OCI-LY3 (cell line): ENCODE data around the gene TATDN2.
A peak's percentile ranks its signal among the peaks of the same experiment; 100 is the strongest.

Experiments
- H2AFZ ChIP-seq: fragments of 200-600, 300-600 bp; shearing (Covaris generic); 2 replicates; pipeline ENCODE4 v1.6.0; 2014; ENCODE audit warnings: antibody characterized with exemption, low read depth, low read length
- H3K27ac ChIP-seq: fragments of 200-600, 300-600 bp; sonication (generic); 2 replicates; pipeline ENCODE4 v1.5.1; 2014; ENCODE audit warnings: mild to moderate bottlenecking, low read length, moderate library complexity, mixed read lengths
- H3K27me3 ChIP-seq: fragments of 200-600, 300-600 bp; sonication (generic); 2 replicates; pipeline ENCODE4 v1.6.1; 2014; ENCODE audit warnings: low read depth, low read length, mixed read lengths
- H3K36me3 ChIP-seq: fragments of 200-600, 300-600 bp; sonication (generic); replicated peaks from 2 replicates; pipeline ENCODE3; 2014; ENCODE audit warnings: low read depth, low read length, mixed read lengths
- H3K4me1 ChIP-seq: fragments of 300-600, 200-600 bp; sonication (generic); 2 replicates; pipeline ENCODE4 v1.6.1; 2014; ENCODE audit warnings: low read length, mixed read lengths
- H3K4me2 ChIP-seq: fragments of 200-600, 300-600 bp; sonication (generic); 2 replicates; pipeline ENCODE4 v1.6.1; 2014; ENCODE audit warnings: low read length, mixed read lengths
- H3K4me3 ChIP-seq: fragments of 300-600, 200-600 bp; sonication (generic); 2 replicates; pipeline ENCODE4 v1.5.1; 2014; ENCODE audit warnings: antibody characterized with exemption, mild to moderate bottlenecking, low read length, moderate library complexity
- H3K79me2 ChIP-seq: fragments of 300-600, 200-600 bp; shearing (Covaris generic); 2 replicates; pipeline ENCODE4 v1.6.1; 2014; ENCODE audit warnings: mild to moderate bottlenecking, low read length, mixed read lengths
- H3K9ac ChIP-seq: fragments of 300-600, 200-600 bp; shearing (Covaris generic); 2 replicates; pipeline ENCODE4 v1.6.0; 2014; ENCODE audit warnings: mild to moderate bottlenecking, low read length, moderate library complexity
- H3K9me3 ChIP-seq: fragments of 200-600, 300-600 bp; shearing (Covaris generic); 2 replicates; pipeline ENCODE4 v1.6.1; 2014; ENCODE audit warnings: low read length, mixed read lengths; ENCODE audit not compliant: insufficient read depth
- H4K20me1 ChIP-seq: fragments of 200-600, 300-600 bp; sonication (generic); 2 replicates; pipeline ENCODE4 v1.6.1; 2016; ENCODE audit warnings: low read length, mixed read lengths; ENCODE audit not compliant: insufficient read depth
- CTCF ChIP-seq: fragments of 200-600, 300-600 bp; sonication (generic); IDR thresholded peaks from 2 replicates; pipeline ENCODE4 v1.5.1; 2014; ENCODE audit warnings: antibody characterized with exemption, low read length, low read depth
- EZH2phosphoT487 ChIP-seq: fragments of 200-600 bp; shearing (Covaris generic); IDR thresholded peaks from 2 replicates; pipeline ENCODE4 v1.6.1; 2018; ENCODE audit warnings: antibody characterized with exemption, mixed run types, low read depth

Gene TATDN2

DNA sequence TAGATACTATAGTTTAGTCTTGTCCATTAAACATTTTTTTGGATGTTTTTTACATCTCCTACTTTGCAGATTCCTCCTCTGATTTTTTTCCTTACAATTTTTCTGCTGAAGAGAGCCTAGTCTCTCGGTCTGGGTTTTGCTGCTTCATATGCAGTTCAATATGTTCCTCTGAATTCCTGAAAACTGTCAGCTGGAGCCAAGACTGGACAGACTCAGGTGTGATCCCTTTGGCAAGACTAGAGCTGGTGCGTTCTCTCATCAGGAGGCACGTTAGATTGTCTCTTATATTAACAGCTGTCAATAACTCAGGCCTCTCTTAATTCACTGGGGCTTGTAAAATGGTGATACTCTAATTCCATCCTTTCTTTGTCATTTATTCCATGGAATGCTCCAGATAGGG, 57.9 kb downstream of the TATDN2 start:
- Histone ChIP-seq H3K9ac (no peak overlapping the region), H3K27ac (no peak overlapping the region), H3K4me3 (no peak overlapping the region), H2AFZ (no peak overlapping the region), H3K79me2 (no peaks in the 10 kb centered on the region), H3K4me1 (peaks cover 10% of the 10 kb centered on the region), H3K36me3 (peaks cover 65% of the 10 kb centered on the region), H3K9me3 (no peaks in the 10 kb centered on the region), H4K20me1 (peaks cover 5% of the 10 kb centered on the region), H3K4me2 (no peak overlapping the region), H3K27me3 (no peaks in the 10 kb centered on the region)
- TF ChIP-seq CTCF (no peak), EZH2phosphoT487 (no peak)

GRCh38 chr3:10308678-10309077, 60.4 kb downstream of the TATDN2 start:
- H3K27me3 ChIP-seq = no peaks in the 10 kb centered on the region
- no peak overlapping the region for H3K27ac ChIP-seq
- H3K9me3 ChIP-seq = no peaks in the 10 kb centered on the region
- no peak overlapping the region for H3K4me3 ChIP-seq
- H3K36me3 ChIP-seq = peaks cover 66% of the 10 kb centered on the region
- H3K79me2 ChIP-seq = no peaks in the 10 kb centered on the region
- peaks cover 10% of the 10 kb centered on the region for H3K4me1 ChIP-seq
- no peak overlapping the region for H3K4me2 ChIP-seq
- H4K20me1 ChIP-seq = peaks cover 5% of the 10 kb centered on the region
- no peak for TF ChIP-seq EZH2phosphoT487
- no peak for TF ChIP-seq CTCF
- no peak overlapping the region for H3K9ac ChIP-seq
- H2AFZ ChIP-seq = no peak overlapping the region

GRCh38 chr3:10309736-10310135, 61.5 kb downstream of the TATDN2 start:
- no peak overlapping the region for H3K27ac ChIP-seq
- H3K4me3 ChIP-seq = no peak overlapping the region
- TF ChIP-seq CTCF (no peak), EZH2phosphoT487 (no peak)
- H3K79me2 ChIP-seq = no peaks in the 10 kb centered on the region
- peaks cover 10% of the 10 kb centered on the region for H3K4me1 ChIP-seq
- no peak overlapping the region for H3K4me2 ChIP-seq
- no peaks in the 10 kb centered on the region for H3K9me3 ChIP-seq
- no peak overlapping the region for H3K9ac ChIP-seq
- H3K27me3 ChIP-seq = no peaks in the 10 kb centered on the region
- H3K36me3 ChIP-seq = peaks cover 66% of the 10 kb centered on the region
- H4K20me1 ChIP-seq = peaks cover 5% of the 10 kb centered on the region
- H2AFZ ChIP-seq = no peak overlapping the region

DNA sequence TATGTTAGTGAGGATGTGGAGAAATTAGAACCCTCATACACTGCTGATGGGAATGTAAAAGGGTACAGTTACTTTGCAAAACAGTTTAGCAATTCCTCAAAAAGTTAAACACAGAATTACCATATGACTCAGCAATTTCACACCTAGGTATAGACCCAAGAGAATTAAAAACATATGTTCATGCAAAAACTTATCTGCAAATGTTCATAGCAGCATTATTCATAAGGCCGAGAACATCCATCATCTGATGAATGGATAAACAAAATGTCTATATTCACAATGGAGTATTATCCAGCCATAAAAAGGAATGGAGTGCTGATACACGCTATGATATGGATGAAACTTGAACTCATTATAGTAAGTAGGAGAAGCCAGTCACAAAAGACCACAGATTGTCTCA, 62.3 kb downstream of the TATDN2 start:
- no peak overlapping the region for H2AFZ ChIP-seq
- peaks cover 62% of the 10 kb centered on the region for H3K36me3 ChIP-seq

More for the DNA sequence above, 62.3 kb downstream of the TATDN2 start:
- TF ChIP-seq EZH2phosphoT487 = no peak
- TF ChIP-seq CTCF = no peak
- Histone ChIP-seq H3K27ac (peak overlapping the region; percentile 37; the same call in 1 of the 2 replicates), H3K4me1 (peaks cover 10% of the 10 kb centered on the region), H3K79me2 (no peaks in the 10 kb centered on the region), H4K20me1 (peaks cover 5% of the 10 kb centered on the region), H3K4me2 (peak overlapping the region; percentile 1), H3K4me3 (no peak overlapping the region), H3K9me3 (no peaks in the 10 kb centered on the region), H3K27me3 (no peaks in the 10 kb centered on the region), H3K9ac (no peak overlapping the region)
